Endodermal cell (in vitro differentiated cells): ENCODE results near the gene ANKMY1. TPM values are rescaled to one million over a fixed set of nuclear protein-coding genes. Genes with fewer than 3 reads are reported as not detected.

ENCODE experiments used
- DNase-seq: peaks from one replicate; pipeline ENCODE4 v3.0.0-alpha.2; 2017
- H3K27ac ChIP-seq: 2 replicates; pipeline ENCODE4 v1.5.1; 2013; ENCODE audit warnings: mild to moderate bottlenecking, low read depth, low read length, moderate library complexity
- H3K27me3 ChIP-seq: 2 replicates; pipeline ENCODE4 v1.6.1; 2013; ENCODE audit warnings: mild to moderate bottlenecking, low read length, moderate library complexity; ENCODE audit not compliant: insufficient read depth, control insufficient read depth, poor library complexity, severe bottlenecking
- H3K36me3 ChIP-seq: 2 replicates; pipeline ENCODE4 v1.7.0; 2013; ENCODE audit warnings: mild to moderate bottlenecking, low read length, moderate library complexity; ENCODE audit not compliant: control insufficient read depth, insufficient read depth
- H3K4me1 ChIP-seq: one replicate; pipeline ENCODE4 v1.7.0; 2013; ENCODE audit warnings: low read length; ENCODE audit not compliant: control insufficient read depth, insufficient read depth
- H3K4me3 ChIP-seq: 2 replicates; pipeline ENCODE4 v1.5.1; 2013; ENCODE audit warnings: mild to moderate bottlenecking, low read length, moderate library complexity
- H3K9ac ChIP-seq: 2 replicates; pipeline ENCODE4 v1.6.1; 2013; ENCODE audit warnings: mild to moderate bottlenecking, low read length, moderate library complexity; ENCODE audit not compliant: poor library complexity, severe bottlenecking; ENCODE audit errors: extremely low read depth
- H3K9me3 ChIP-seq: 2 replicates; pipeline ENCODE4 v1.6.1; 2013; ENCODE audit warnings: mild to moderate bottlenecking, low read length, moderate library complexity; ENCODE audit not compliant: control insufficient read depth
- H3K27ac Mint-ChIP-seq: 2 replicates; pipeline ENCODE4 v1.8.0; 2020; ENCODE audit warnings: mixed read lengths
- H3K27me3 Mint-ChIP-seq: 2 replicates; pipeline ENCODE4 v1.8.0; 2021; ENCODE audit warnings: mild to moderate bottlenecking, mixed read lengths; ENCODE audit not compliant: insufficient read depth
- H3K36me3 Mint-ChIP-seq: 2 replicates; pipeline ENCODE4 v1.8.0; 2020; ENCODE audit warnings: low read depth, mixed read lengths
- H3K4me1 Mint-ChIP-seq: 2 replicates; pipeline ENCODE4 v1.8.0; 2020; ENCODE audit warnings: mixed read lengths
- H3K4me3 Mint-ChIP-seq: 2 replicates; pipeline ENCODE4 v1.8.0; 2020; ENCODE audit warnings: mild to moderate bottlenecking, moderate library complexity, mixed read lengths
- H3K9me3 Mint-ChIP-seq: 2 replicates; pipeline ENCODE4 v1.8.0; 2020; ENCODE audit warnings: mild to moderate bottlenecking, mixed read lengths
- WGBS, 2 experiments: methylation state at CpG; one replicate each; pipeline versions ENCODE4 v1.1.5 to v1.1.7; 2013; ENCODE audit warnings: missing lambda C conversion rate in 2 of 2, mixed read lengths in 1 of 2; ENCODE audit not compliant: insufficient coverage in 1 of 2, insufficient read length in 1 of 2; 5-methylcytosine and 5-hydroxymethylcytosine counted together
- total RNA-seq, 2 donors: library from RNA; stranded (reverse); fragmentation: NEBNext Ultra II Directional in 1 of 2; extraction: Animal tissue kit (Norgen Biotek cat#: 25700) in 1 of 2; gene quantifications; 2 replicates in 1 of 2; 3 replicates in 1 of 2; pipeline ENCODE4 v1.2.1, GENCODE V29; 2021
- TF ChIP-seq, protein P1 (sequence below): fragments of 200-600 bp; sonication (generic); conservative IDR thresholded peaks from 2 replicates; pipeline ENCODE4 v1.5.0; 2021; ENCODE audit warnings: antibody characterized with exemption, mild to moderate bottlenecking

Gene ANKMY1
- total RNA-seq, 2 donors from 2014 or later, result 7.4 to 13.3 TPM

GRCh38 chr2:240566203-240567136 lies 8.7 kb upstream of the ANKMY1 start:
- Mint-ChIP-seq H3K4me3 (peak overlapping the region; percentile 63), H3K27ac (no peak overlapping the region), H3K9me3 (no peaks in the 10 kb centered on the region), H3K27me3 (peaks cover 17% of the 10 kb centered on the region), H3K36me3 (peaks cover 17% of the 10 kb centered on the region), H3K4me1 (peaks cover 14% of the 10 kb centered on the region)
- Histone ChIP-seq H3K27ac (no peak overlapping the region), H3K9ac (no peak overlapping the region), H3K4me1 (peaks cover 18% of the 10 kb centered on the region), H3K27me3 (peaks cover 11% of the 10 kb centered on the region), H3K9me3 (no peaks in the 10 kb centered on the region), H3K4me3 (no peak overlapping the region), H3K36me3 (peaks cover 9% of the 10 kb centered on the region)
- 21 to 50% methylated on average over 19 to 53 of the region's 53 CpGs for WGBS, 2 experiments
- DNase-seq, result peak; percentile 94
- TF ChIP-seq, protein P1, sequence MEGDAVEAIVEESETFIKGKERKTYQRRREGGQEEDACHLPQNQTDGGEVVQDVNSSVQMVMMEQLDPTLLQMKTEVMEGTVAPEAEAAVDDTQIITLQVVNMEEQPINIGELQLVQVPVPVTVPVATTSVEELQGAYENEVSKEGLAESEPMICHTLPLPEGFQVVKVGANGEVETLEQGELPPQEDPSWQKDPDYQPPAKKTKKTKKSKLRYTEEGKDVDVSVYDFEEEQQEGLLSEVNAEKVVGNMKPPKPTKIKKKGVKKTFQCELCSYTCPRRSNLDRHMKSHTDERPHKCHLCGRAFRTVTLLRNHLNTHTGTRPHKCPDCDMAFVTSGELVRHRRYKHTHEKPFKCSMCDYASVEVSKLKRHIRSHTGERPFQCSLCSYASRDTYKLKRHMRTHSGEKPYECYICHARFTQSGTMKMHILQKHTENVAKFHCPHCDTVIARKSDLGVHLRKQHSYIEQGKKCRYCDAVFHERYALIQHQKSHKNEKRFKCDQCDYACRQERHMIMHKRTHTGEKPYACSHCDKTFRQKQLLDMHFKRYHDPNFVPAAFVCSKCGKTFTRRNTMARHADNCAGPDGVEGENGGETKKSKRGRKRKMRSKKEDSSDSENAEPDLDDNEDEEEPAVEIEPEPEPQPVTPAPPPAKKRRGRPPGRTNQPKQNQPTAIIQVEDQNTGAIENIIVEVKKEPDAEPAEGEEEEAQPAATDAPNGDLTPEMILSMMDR, result peak; percentile 97

DNA sequence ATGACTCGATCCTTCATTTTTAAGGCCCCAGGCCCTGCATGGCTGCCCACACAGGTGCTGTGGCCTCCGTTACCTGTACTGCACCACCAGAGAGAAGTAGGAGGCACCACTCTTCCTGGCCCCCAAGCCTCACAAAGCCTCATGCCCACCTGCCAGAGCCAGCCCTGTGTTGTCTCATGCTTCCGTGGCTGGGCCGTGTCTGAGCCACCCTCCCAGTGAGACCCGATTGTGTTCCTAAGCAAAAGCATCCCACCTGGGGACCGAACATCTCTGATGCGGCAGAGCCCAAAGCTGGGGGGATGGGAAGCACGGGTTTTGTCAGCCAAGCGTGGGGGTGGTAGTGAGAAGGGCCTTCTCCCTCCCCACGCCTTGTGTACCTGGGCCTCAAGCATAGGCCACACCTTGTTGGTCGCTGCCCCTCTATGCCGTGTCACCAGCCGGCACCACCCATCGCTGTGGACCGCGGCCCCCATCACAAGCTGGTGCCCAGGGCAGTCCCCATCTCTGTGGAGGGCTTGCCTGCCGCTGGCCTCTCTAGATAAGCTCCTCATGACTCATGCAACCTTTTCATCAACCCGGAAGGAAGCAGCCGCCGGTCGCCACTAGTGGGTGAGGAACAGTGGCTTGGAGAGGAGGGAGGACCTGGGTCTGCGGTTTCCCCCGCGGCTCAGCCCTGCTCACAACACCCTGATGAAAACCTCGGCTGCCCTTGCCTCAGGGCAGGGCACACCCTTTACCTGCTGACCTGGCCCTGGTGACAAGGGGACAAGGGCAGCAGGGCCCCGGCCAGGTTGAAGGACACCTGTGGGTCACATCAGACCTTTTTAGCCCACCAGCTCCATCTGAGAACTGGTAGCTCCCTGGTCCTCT lies 7.8 kb upstream of the ANKMY1 start:
- Histone ChIP-seq H3K36me3 (peaks cover 9% of the 10 kb centered on the region), H3K4me1 (peaks cover 18% of the 10 kb centered on the region), H3K9ac (no peak overlapping the region), H3K27me3 (peaks cover 11% of the 10 kb centered on the region), H3K9me3 (no peaks in the 10 kb centered on the region), H3K4me3 (no peak overlapping the region), H3K27ac (no peak overlapping the region)
- Mint-ChIP-seq H3K4me1 (peaks cover 17% of the 10 kb centered on the region), H3K4me3 (peak overlapping the region; percentile 30), H3K27me3 (peaks cover 17% of the 10 kb centered on the region), H3K9me3 (no peaks in the 10 kb centered on the region), H3K27ac (no peak overlapping the region), H3K36me3 (peaks cover 17% of the 10 kb centered on the region)
- WGBS, 2 experiments, result 89 to 93% methylated on average over 7 to 26 of the region's 26 CpGs
- TF ChIP-seq, protein P1, result no peak
- peak; percentile 66 for DNase-seq

GRCh38 chr2:240564561-240565332 lies 7.0 kb upstream of the ANKMY1 start:
- Mint-ChIP-seq H3K4me1 (peaks cover 17% of the 10 kb centered on the region), H3K27ac (no peak overlapping the region), H3K4me3 (no peak overlapping the region), H3K9me3 (no peaks in the 10 kb centered on the region), H3K36me3 (peaks cover 17% of the 10 kb centered on the region), H3K27me3 (peaks cover 20% of the 10 kb centered on the region)
- peaks cover 11% of the 10 kb centered on the region for H3K27me3 ChIP-seq
- H3K27ac ChIP-seq, result no peak overlapping the region
- H3K4me3 ChIP-seq, result no peak overlapping the region
- WGBS, 2 experiments, result 92 to 97% methylated on average over 5 to 10 of the region's 10 CpGs
- H3K36me3 ChIP-seq, result peaks cover 9% of the 10 kb centered on the region
- no peaks in the 10 kb centered on the region for H3K9me3 ChIP-seq
- H3K4me1 ChIP-seq, result peaks cover 18% of the 10 kb centered on the region
- H3K9ac ChIP-seq, result no peak overlapping the region
- TF ChIP-seq, protein P1, result peak; percentile 45
- DNase-seq, result peak; percentile 49
